ENCODE results near the gene PDE11A.

The PDE11A gene

GRCh38 chr2:177923323-177923722 lies 149.3 kb downstream of the PDE11A start:
- Histone ChIP-seq H3K4me3 (ENCODE audit: insufficient read depth, low read length, poor library complexity, severe bottlenecking) (no peak overlapping the region), H3K27ac (ENCODE audit: low read depth, low read length) (no peak overlapping the region), H3K9ac (ENCODE audit: low read length) (no peak overlapping the region), H3K4me2 (ENCODE audit: low read depth, low read length, poor library complexity, severe bottlenecking) (no peak overlapping the region), H3K27me3 (ENCODE audit: low read length) (no peaks in the 10 kb centered on the region), H3K9me3 (ENCODE audit: insufficient read depth, low read length) (no peaks in the 10 kb centered on the region), H3K36me3 (ENCODE audit: low read length) (no peaks in the 10 kb centered on the region), H4K20me1 (ENCODE audit: low read depth, low read length) (no peaks in the 10 kb centered on the region), H2AFZ (ENCODE audit: low read depth, low read length, severe bottlenecking) (no peak overlapping the region), H3K9me2 (replicated peaks; ENCODE audit: insufficient read depth, low read length) (no peaks in the 10 kb centered on the region), H3K79me2 (ENCODE audit: insufficient read depth, low read length) (no peaks in the 10 kb centered on the region), H3F3A (ENCODE audit: insufficient read depth) (no peaks in the 10 kb centered on the region)
- TF ChIP-seq, protein P1, sequence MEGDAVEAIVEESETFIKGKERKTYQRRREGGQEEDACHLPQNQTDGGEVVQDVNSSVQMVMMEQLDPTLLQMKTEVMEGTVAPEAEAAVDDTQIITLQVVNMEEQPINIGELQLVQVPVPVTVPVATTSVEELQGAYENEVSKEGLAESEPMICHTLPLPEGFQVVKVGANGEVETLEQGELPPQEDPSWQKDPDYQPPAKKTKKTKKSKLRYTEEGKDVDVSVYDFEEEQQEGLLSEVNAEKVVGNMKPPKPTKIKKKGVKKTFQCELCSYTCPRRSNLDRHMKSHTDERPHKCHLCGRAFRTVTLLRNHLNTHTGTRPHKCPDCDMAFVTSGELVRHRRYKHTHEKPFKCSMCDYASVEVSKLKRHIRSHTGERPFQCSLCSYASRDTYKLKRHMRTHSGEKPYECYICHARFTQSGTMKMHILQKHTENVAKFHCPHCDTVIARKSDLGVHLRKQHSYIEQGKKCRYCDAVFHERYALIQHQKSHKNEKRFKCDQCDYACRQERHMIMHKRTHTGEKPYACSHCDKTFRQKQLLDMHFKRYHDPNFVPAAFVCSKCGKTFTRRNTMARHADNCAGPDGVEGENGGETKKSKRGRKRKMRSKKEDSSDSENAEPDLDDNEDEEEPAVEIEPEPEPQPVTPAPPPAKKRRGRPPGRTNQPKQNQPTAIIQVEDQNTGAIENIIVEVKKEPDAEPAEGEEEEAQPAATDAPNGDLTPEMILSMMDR (IDR thresholded peaks at IDR 0.05; ENCODE audit: insufficient read depth, low read length, poor library complexity, severe bottlenecking): no peak
- no peak for TF ChIP-seq EZH2phosphoT487 (conservative IDR thresholded peaks at IDR 0.05; ENCODE audit: low read length)

DNA sequence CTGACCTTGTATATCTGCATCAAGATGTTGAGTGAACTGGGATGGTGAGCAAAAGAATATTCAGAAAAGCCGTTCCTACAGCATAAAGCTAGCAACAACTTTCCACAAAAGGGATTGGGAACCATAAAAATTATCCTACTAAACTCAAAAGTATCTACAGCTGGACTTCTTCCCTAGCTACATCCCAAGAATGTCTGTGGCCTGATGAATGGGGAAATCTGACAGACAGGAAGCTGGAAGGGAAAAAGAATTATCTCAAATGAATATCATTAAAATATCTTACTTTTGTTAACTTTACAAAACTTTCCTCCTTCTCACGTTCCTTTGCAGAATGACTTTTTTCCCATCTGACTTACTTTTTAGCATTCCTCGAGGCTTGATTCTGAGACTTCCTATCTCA lies 150.9 kb downstream of the PDE11A start:
- Histone ChIP-seq H3K79me2 (ENCODE audit: insufficient read depth, low read length) (no peaks in the 10 kb centered on the region), H3K27ac (ENCODE audit: low read depth, low read length) (no peak overlapping the region), H3K9me2 (replicated peaks; ENCODE audit: insufficient read depth, low read length) (no peaks in the 10 kb centered on the region), H2AFZ (ENCODE audit: low read depth, low read length, severe bottlenecking) (no peak overlapping the region), H3K9me3 (ENCODE audit: insufficient read depth, low read length) (no peaks in the 10 kb centered on the region), H3K4me2 (ENCODE audit: low read depth, low read length, poor library complexity, severe bottlenecking) (no peak overlapping the region), H3K4me3 (ENCODE audit: insufficient read depth, low read length, poor library complexity, severe bottlenecking) (no peak overlapping the region), H3K36me3 (ENCODE audit: low read length) (no peaks in the 10 kb centered on the region), H3K27me3 (ENCODE audit: low read length) (no peaks in the 10 kb centered on the region), H3F3A (ENCODE audit: insufficient read depth) (no peaks in the 10 kb centered on the region), H4K20me1 (ENCODE audit: low read depth, low read length) (no peaks in the 10 kb centered on the region), H3K9ac (ENCODE audit: low read length) (no peak overlapping the region)
- no peak for TF ChIP-seq EZH2phosphoT487 (conservative IDR thresholded peaks at IDR 0.05; ENCODE audit: low read length)
- TF ChIP-seq, protein P1 (IDR thresholded peaks at IDR 0.05; ENCODE audit: insufficient read depth, low read length, poor library complexity, severe bottlenecking): no peak

- no peak overlapping the region for H3K4me2 ChIP-seq (ENCODE audit: low read depth, low read length, poor library complexity, severe bottlenecking)
- no peak overlapping the region for H2AFZ ChIP-seq (ENCODE audit: low read depth, low read length, severe bottlenecking)
- no peak overlapping the region for H3K9ac ChIP-seq (ENCODE audit: low read length)
- no peaks in the 10 kb centered on the region for H3K36me3 ChIP-seq (ENCODE audit: low read length)
- no peaks in the 10 kb centered on the region for H3F3A ChIP-seq (ENCODE audit: insufficient read depth)
- H3K4me3 ChIP-seq (ENCODE audit: insufficient read depth, low read length, poor library complexity, severe bottlenecking): no peak overlapping the region
- no peak overlapping the region for H3K27ac ChIP-seq (ENCODE audit: low read depth, low read length)
- H3K9me2 ChIP-seq (replicated peaks; ENCODE audit: insufficient read depth, low read length): no peaks in the 10 kb centered on the region
- H3K9me3 ChIP-seq (ENCODE audit: insufficient read depth, low read length): no peaks in the 10 kb centered on the region
- no peak for TF ChIP-seq EZH2phosphoT487 (conservative IDR thresholded peaks at IDR 0.05; ENCODE audit: low read length)
- TF ChIP-seq, protein P1 (IDR thresholded peaks at IDR 0.05; ENCODE audit: insufficient read depth, low read length, poor library complexity, severe bottlenecking): no peak
- no peaks in the 10 kb centered on the region for H4K20me1 ChIP-seq (ENCODE audit: low read depth, low read length)
- H3K27me3 ChIP-seq (ENCODE audit: low read length): no peaks in the 10 kb centered on the region
- H3K79me2 ChIP-seq (ENCODE audit: insufficient read depth, low read length): no peaks in the 10 kb centered on the region
Measured at GRCh38 chr2:177917169-177917568, 155.4 kb downstream of the PDE11A start.

Data from SU-DHL-6 (cell line).